SU-DHL-6 (cell line): Measurements from ENCODE around the gene CCDC61.

Experiments
- H2AFZ ChIP-seq: fragments of 200-600 bp; sonication (generic); 2 replicates; pipeline ENCODE4 v1.6.1; 2014; ENCODE audit warnings: low read depth, mild to moderate bottlenecking, moderate library complexity, mixed read lengths, antibody characterized with exemption, low read length; ENCODE audit not compliant: severe bottlenecking
- H3F3A ChIP-seq: fragments of 200-600 bp; shearing (Covaris generic); 2 replicates; pipeline ENCODE4 v1.6.0; 2016; ENCODE audit warnings: antibody characterized with exemption, mild to moderate bottlenecking; ENCODE audit not compliant: insufficient read depth
- H3K27ac ChIP-seq: fragments of 200-600 bp; sonication (generic); 2 replicates; pipeline ENCODE4 v1.5.1; 2016; ENCODE audit warnings: low read depth, mild to moderate bottlenecking, low read length, moderate library complexity, mixed read lengths
- H3K27me3 ChIP-seq: fragments of 200-600 bp; sonication (generic), shearing (Covaris generic); 2 replicates; pipeline ENCODE4 v1.6.0; 2014; ENCODE audit warnings: mild to moderate bottlenecking, low read length
- H3K36me3 ChIP-seq: fragments of 200-600 bp; sonication (generic); 2 replicates; pipeline ENCODE4 v1.6.1; 2014; ENCODE audit warnings: mild to moderate bottlenecking, low read length, mixed read lengths
- H3K4me2 ChIP-seq: fragments of 300-600, 200-600 bp; shearing (Covaris generic), sonication (generic); 2 replicates; pipeline ENCODE4 v1.6.0; 2014; ENCODE audit warnings: low read length, low read depth, mild to moderate bottlenecking; ENCODE audit not compliant: poor library complexity, severe bottlenecking
- H3K4me3 ChIP-seq: fragments of 200-600 bp; sonication (generic); 2 replicates; pipeline ENCODE4 v1.5.1; 2014; ENCODE audit warnings: antibody characterized with exemption, low read length, mild to moderate bottlenecking, mixed read lengths; ENCODE audit not compliant: insufficient read depth, poor library complexity, severe bottlenecking
- H3K79me2 ChIP-seq: fragments of 200-600 bp; sonication (generic); 2 replicates; pipeline ENCODE4 v1.6.1; 2014; ENCODE audit warnings: mild to moderate bottlenecking, low read length, moderate library complexity; ENCODE audit not compliant: insufficient read depth
- H3K9ac ChIP-seq: fragments of 200-600 bp; sonication (generic); 2 replicates; pipeline ENCODE4 v1.7.0; 2014; ENCODE audit warnings: mild to moderate bottlenecking, low read length
- H3K9me2 ChIP-seq: fragments of 200-600 bp; sonication (generic); replicated peaks from 2 replicates; pipeline ENCODE4 v1.6.1; 2014; ENCODE audit warnings: low read length; ENCODE audit not compliant: insufficient read depth
- H3K9me3 ChIP-seq: fragments of 200-600 bp; sonication (generic); 2 replicates; pipeline ENCODE4 v1.6.1; 2014; ENCODE audit warnings: low read length, mixed read lengths; ENCODE audit not compliant: insufficient read depth
- H4K20me1 ChIP-seq: fragments of 200-600 bp; sonication (generic); 2 replicates; pipeline ENCODE4 v1.6.1; 2014; ENCODE audit warnings: low read depth, mild to moderate bottlenecking, antibody characterized with exemption, low read length, moderate library complexity, mixed read lengths
- EZH2phosphoT487 ChIP-seq: fragments of 200-600 bp; sonication (generic), shearing (Covaris generic); conservative IDR thresholded peaks from 2 replicates; pipeline ENCODE4 v1.6.1; 2018; ENCODE audit warnings: mild to moderate bottlenecking, antibody characterized with exemption, low read length, moderate library complexity, mixed read lengths
- TF ChIP-seq, protein P1 (sequence below): fragments of 200-600 bp; sonication (generic); IDR thresholded peaks from one replicate; pipeline ENCODE4 v1.5.1; 2017; ENCODE audit warnings: antibody characterized with exemption, mild to moderate bottlenecking, low read length, moderate library complexity; ENCODE audit not compliant: insufficient read depth, poor library complexity, severe bottlenecking

CCDC61 gene

DNA sequence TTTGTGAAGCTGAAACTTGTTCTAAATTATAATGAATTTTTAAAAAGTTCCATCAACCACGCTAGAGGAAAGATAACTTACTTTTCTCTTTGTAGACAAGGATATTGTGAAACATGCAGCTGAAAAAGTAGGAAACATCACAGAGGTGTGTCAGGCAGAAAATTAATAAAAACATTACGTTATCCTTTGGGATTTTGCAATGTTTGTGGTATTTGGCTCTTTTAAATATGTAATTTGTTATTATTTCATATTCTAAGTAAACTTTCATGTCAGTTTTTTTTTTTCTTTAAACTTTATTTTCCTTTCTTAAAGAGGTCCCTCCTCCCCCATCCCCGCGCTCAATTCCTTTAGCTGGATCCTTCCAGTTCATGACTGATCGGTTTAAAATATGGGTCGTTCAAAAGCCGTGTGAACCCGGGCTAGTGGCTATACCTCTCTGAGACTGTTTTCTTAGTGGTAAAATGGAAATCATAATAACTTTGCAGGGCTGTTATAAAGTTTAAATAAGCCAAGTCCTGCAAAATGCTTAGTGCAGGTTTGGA, 740 bp upstream of the CCDC61 start:
- H3K9me2 ChIP-seq = no peaks in the 10 kb centered on the region
- H3K4me2 ChIP-seq = peak overlapping the region; percentile 100
- no peaks in the 10 kb centered on the region for H3K9me3 ChIP-seq
- H3K4me3 ChIP-seq = peak overlapping the region; percentile 80
- H3K36me3 ChIP-seq = no peaks in the 10 kb centered on the region
- no peaks in the 10 kb centered on the region for H4K20me1 ChIP-seq
- H3F3A ChIP-seq = no peaks in the 10 kb centered on the region
- H3K27me3 ChIP-seq = no peaks in the 10 kb centered on the region
- TF ChIP-seq, protein P1, sequence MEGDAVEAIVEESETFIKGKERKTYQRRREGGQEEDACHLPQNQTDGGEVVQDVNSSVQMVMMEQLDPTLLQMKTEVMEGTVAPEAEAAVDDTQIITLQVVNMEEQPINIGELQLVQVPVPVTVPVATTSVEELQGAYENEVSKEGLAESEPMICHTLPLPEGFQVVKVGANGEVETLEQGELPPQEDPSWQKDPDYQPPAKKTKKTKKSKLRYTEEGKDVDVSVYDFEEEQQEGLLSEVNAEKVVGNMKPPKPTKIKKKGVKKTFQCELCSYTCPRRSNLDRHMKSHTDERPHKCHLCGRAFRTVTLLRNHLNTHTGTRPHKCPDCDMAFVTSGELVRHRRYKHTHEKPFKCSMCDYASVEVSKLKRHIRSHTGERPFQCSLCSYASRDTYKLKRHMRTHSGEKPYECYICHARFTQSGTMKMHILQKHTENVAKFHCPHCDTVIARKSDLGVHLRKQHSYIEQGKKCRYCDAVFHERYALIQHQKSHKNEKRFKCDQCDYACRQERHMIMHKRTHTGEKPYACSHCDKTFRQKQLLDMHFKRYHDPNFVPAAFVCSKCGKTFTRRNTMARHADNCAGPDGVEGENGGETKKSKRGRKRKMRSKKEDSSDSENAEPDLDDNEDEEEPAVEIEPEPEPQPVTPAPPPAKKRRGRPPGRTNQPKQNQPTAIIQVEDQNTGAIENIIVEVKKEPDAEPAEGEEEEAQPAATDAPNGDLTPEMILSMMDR = no peak
- no peak for TF ChIP-seq EZH2phosphoT487
- 0 out of 2 replicates have a peak, but pooled peaks cover 5% of the 10 kb centered on the region for H3K79me2 ChIP-seq
- H3K27ac ChIP-seq = peak overlapping the region; percentile 45
- peak overlapping the region; percentile 100 for H2AFZ ChIP-seq
- peak overlapping the region; percentile 64 for H3K9ac ChIP-seq

DNA sequence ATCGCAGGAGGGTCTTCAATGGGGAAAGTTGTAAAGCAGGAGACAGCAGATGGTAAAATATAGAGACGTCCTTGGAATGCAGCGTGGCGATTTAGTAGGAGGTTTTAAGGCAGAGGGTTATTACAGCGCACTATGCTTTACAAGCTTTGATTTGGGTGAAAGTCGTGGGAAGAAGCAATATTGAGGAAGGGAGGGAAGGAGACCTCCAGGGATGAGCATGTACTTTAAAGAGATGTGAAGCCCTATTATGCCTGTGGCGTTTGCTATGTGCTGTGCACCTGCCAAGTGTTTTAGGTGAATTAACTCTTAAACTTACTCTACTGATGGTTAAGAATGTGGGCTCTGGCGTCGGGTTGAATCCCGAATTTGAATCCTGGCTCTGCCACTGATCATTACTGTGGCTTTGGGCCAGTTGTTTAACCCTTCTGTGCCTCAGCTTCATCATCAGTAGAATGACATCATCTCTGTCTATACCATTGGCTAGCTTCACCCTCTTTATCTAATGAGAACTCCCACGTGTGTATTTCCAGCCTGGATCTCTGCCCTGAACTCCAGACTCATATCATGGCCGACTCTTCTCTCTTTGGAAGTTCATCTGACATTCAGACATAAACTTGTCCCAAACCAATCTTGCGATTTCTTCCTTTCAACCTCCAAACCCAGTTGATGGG, 583 bp downstream of the CCDC61 start:
- H3F3A ChIP-seq = no peaks in the 10 kb centered on the region
- H3K27ac ChIP-seq = 0 out of 2 replicates have a peak overlapping the region, but pooled peaks have one; percentile 22
- H3K4me3 ChIP-seq = peak overlapping the region; percentile 94
- no peaks in the 10 kb centered on the region for H3K36me3 ChIP-seq
- H3K4me2 ChIP-seq = peak overlapping the region; percentile 78
- no peaks in the 10 kb centered on the region for H4K20me1 ChIP-seq
- peak overlapping the region; percentile 89 for H3K9ac ChIP-seq
- no peaks in the 10 kb centered on the region for H3K27me3 ChIP-seq
- no peaks in the 10 kb centered on the region for H3K9me3 ChIP-seq
- TF ChIP-seq, protein P1 = no peak
- no peak for TF ChIP-seq EZH2phosphoT487
- peak overlapping the region; percentile 50 for H2AFZ ChIP-seq
- H3K79me2 ChIP-seq = 0 out of 2 replicates have a peak, but pooled peaks cover 5% of the 10 kb centered on the region
- H3K9me2 ChIP-seq = no peaks in the 10 kb centered on the region

DNA sequence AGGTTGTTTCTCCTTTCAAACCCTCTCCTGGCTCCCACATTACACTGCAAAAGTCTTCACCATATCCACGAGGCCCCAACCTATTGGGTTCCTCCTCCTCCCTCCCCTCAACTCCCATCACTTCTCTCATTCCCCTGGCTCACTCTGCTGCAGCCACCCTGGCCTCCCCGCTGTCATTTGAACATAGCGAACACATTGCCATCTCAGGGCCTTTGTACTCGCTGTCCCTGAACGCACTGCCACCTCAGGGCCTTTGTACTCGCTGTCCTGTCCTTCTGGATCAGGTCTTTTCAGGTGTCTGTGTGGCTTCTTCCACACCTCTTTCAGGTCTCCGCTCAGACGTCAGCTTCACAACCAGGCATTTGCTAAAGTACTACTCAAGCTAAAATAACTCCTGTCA, 1.7 kb downstream of the CCDC61 start:
- H3K9ac ChIP-seq = no peak overlapping the region

More for the DNA sequence above, 1.7 kb downstream of the CCDC61 start:
- 0 out of 2 replicates have a peak, but pooled peaks cover 5% of the 10 kb centered on the region for H3K79me2 ChIP-seq
- no peaks in the 10 kb centered on the region for H3F3A ChIP-seq
- H3K4me3 ChIP-seq = no peak overlapping the region
- no peak overlapping the region for H3K27ac ChIP-seq
- H3K27me3 ChIP-seq = no peaks in the 10 kb centered on the region
- no peaks in the 10 kb centered on the region for H4K20me1 ChIP-seq
- H3K9me3 ChIP-seq = no peaks in the 10 kb centered on the region
- H3K9me2 ChIP-seq = no peaks in the 10 kb centered on the region
- no peak for TF ChIP-seq EZH2phosphoT487
- TF ChIP-seq, protein P1 = no peak
- no peak overlapping the region for H2AFZ ChIP-seq
- no peak overlapping the region for H3K4me2 ChIP-seq
- no peaks in the 10 kb centered on the region for H3K36me3 ChIP-seq
